ENCODE measurements around the gene PDZD2.

PDZD2 gene

DNA sequence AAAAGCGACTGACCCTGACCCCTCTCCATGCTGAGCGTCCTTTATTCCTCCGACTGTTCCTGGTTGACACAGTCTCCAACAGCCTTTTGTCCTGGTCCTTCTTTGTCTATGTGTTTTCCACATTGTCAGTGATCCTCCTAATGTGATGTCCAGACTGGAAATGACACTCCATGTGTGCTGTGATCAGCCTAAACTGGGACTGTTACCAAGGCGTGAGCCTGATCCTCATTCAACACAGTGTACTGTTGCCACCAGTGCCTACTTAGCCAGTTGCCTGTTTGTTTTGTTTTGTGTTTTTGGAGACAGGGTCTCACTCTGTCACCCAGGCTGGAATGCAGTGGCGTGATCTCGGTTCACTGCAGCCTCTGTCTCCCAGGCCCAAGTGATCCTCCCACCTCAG lies 343.1 kb downstream of the PDZD2 start:
- Histone ChIP-seq H3K4me1 (ENCODE audit: insufficient read depth, low read length) (no peaks in the 10 kb centered on the region), H2AFZ (ENCODE audit: low read depth, low read length) (no peak overlapping the region), H3K27ac (ENCODE audit: low read length) (no peak overlapping the region), H3K9ac (ENCODE audit: low read depth, low read length) (no peak overlapping the region), H3K36me3 (ENCODE audit: insufficient read depth, low read length) (no peaks in the 10 kb centered on the region), H3K79me2 (ENCODE audit: insufficient read depth, low read length) (no peaks in the 10 kb centered on the region), H3K9me3 (ENCODE audit: insufficient read depth, low read length, severe bottlenecking) (no peaks in the 10 kb centered on the region), H3K4me2 (ENCODE audit: insufficient read depth, low read length) (no peak overlapping the region), H4K20me1 (ENCODE audit: insufficient read depth, low read length) (no peaks in the 10 kb centered on the region), H3K27me3 (ENCODE audit: insufficient read depth, low read length, poor library complexity) (no peaks in the 10 kb centered on the region), H3K4me3 (ENCODE audit: low read depth in 1 of 2, low read length in 2 of 2) (no peak overlapping the region)
- TF ChIP-seq, protein P1, sequence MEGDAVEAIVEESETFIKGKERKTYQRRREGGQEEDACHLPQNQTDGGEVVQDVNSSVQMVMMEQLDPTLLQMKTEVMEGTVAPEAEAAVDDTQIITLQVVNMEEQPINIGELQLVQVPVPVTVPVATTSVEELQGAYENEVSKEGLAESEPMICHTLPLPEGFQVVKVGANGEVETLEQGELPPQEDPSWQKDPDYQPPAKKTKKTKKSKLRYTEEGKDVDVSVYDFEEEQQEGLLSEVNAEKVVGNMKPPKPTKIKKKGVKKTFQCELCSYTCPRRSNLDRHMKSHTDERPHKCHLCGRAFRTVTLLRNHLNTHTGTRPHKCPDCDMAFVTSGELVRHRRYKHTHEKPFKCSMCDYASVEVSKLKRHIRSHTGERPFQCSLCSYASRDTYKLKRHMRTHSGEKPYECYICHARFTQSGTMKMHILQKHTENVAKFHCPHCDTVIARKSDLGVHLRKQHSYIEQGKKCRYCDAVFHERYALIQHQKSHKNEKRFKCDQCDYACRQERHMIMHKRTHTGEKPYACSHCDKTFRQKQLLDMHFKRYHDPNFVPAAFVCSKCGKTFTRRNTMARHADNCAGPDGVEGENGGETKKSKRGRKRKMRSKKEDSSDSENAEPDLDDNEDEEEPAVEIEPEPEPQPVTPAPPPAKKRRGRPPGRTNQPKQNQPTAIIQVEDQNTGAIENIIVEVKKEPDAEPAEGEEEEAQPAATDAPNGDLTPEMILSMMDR (IDR thresholded peaks at IDR 0.05; ENCODE audit: borderline replicate concordance, extremely low read depth, low read length, poor library complexity, severe bottlenecking) = no peak
- DNase-seq (no peak), ATAC-seq (ENCODE audit: insufficient read depth, low read depth) (no peak)

DNA sequence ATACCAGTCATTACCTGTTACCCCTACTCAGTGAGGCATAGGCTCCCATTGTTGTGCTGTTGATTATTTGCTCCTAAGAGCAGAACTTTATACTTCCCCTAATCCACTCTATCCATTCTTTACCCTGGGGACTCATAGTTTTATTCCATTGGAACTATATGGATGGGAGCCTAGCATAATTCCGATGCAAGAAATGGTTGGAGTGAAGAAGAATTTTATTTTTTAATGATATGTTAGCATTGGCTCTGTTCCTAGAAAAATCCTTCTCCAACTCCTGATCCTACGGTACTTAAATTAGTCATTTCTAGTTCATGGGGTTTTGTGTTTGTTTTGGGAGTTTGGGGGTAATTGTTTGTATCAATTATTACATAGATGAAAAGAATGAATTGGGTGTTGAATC lies 343.7 kb downstream of the PDZD2 start:
- Histone ChIP-seq H3K27me3 (ENCODE audit: insufficient read depth, low read length, poor library complexity) (no peaks in the 10 kb centered on the region), H3K9ac (ENCODE audit: low read depth, low read length) (no peak overlapping the region), H2AFZ (ENCODE audit: low read depth, low read length) (no peak overlapping the region), H3K4me2 (ENCODE audit: insufficient read depth, low read length) (no peak overlapping the region), H3K4me3 (ENCODE audit: low read depth in 1 of 2, low read length in 2 of 2) (no peak overlapping the region), H3K4me1 (ENCODE audit: insufficient read depth, low read length) (no peaks in the 10 kb centered on the region), H3K79me2 (ENCODE audit: insufficient read depth, low read length) (no peaks in the 10 kb centered on the region), H4K20me1 (ENCODE audit: insufficient read depth, low read length) (no peaks in the 10 kb centered on the region), H3K9me3 (ENCODE audit: insufficient read depth, low read length, severe bottlenecking) (no peaks in the 10 kb centered on the region), H3K27ac (ENCODE audit: low read length) (no peak overlapping the region), H3K36me3 (ENCODE audit: insufficient read depth, low read length) (no peaks in the 10 kb centered on the region)
- TF ChIP-seq, protein P1 (IDR thresholded peaks at IDR 0.05; ENCODE audit: borderline replicate concordance, extremely low read depth, low read length, poor library complexity, severe bottlenecking) = no peak
- no peak for TF ChIP-seq EZH2 (IDR thresholded peaks at IDR 0.05; ENCODE audit: borderline replicate concordance, low read depth, low read length, severe bottlenecking)
- no peak for DNase-seq
- no peak for ATAC-seq (ENCODE audit: insufficient read depth, low read depth)

DNA sequence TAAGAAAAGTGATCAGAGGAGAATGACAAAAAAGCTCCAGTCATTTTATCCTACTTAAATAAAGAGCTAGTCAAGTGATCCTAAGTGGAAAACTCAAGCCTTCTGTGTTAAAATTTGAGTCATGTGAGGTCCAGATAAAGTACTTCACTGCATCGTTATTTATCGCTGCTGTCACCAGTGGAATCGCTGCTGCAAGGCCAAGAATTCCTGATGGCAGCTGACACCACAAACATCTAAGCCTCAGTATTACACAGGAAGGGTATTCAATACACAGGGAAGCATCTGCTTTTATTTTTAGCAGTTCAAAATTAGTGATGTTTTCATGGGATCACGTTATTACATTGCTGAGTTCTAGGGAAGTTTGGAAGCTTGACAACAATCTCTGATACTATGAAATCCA lies 344.9 kb downstream of the PDZD2 start:
- Histone ChIP-seq H4K20me1 (ENCODE audit: insufficient read depth, low read length) (no peaks in the 10 kb centered on the region), H3K36me3 (ENCODE audit: insufficient read depth, low read length) (no peaks in the 10 kb centered on the region), H3K4me3 (ENCODE audit: low read depth in 1 of 2, low read length in 2 of 2) (no peak overlapping the region), H3K9me3 (ENCODE audit: insufficient read depth, low read length, severe bottlenecking) (no peaks in the 10 kb centered on the region), H3K27me3 (ENCODE audit: insufficient read depth, low read length, poor library complexity) (no peaks in the 10 kb centered on the region), H3K79me2 (ENCODE audit: insufficient read depth, low read length) (no peaks in the 10 kb centered on the region), H3K27ac (ENCODE audit: low read length) (no peak overlapping the region), H3K4me1 (ENCODE audit: insufficient read depth, low read length) (no peaks in the 10 kb centered on the region), H3K9ac (ENCODE audit: low read depth, low read length) (no peak overlapping the region), H2AFZ (ENCODE audit: low read depth, low read length) (no peak overlapping the region), H3K4me2 (ENCODE audit: insufficient read depth, low read length) (no peak overlapping the region)
- TF ChIP-seq, protein P1 (IDR thresholded peaks at IDR 0.05; ENCODE audit: borderline replicate concordance, extremely low read depth, low read length, poor library complexity, severe bottlenecking) = no peak
- no peak for TF ChIP-seq EZH2 (IDR thresholded peaks at IDR 0.05; ENCODE audit: borderline replicate concordance, low read depth, low read length, severe bottlenecking)
- DNase-seq (no peak), ATAC-seq (ENCODE audit: insufficient read depth, low read depth) (no peak)

DNA sequence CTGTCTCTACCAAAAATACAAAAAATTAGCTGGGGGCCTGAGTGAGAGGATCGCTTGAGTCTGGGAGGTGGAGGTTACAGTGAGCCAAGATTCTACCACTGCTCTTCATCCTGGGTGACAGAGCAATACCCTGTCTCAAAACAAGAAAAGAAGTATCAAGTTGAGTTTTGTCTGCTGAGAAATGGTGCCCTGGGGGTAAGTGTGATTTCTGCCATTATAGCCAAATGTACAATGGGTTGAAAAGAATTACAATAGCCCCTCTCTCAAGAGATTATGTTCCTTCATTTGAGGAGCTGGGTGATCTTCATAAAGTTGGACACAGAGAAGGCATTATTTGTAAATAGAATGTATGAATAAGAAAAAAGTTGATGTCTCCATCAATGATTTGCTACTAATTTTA lies 345.8 kb downstream of the PDZD2 start:
- Histone ChIP-seq H2AFZ (ENCODE audit: low read depth, low read length) (no peak overlapping the region), H3K27ac (ENCODE audit: low read length) (no peak overlapping the region), H3K9me3 (ENCODE audit: insufficient read depth, low read length, severe bottlenecking) (no peaks in the 10 kb centered on the region), H3K4me1 (ENCODE audit: insufficient read depth, low read length) (no peaks in the 10 kb centered on the region), H3K79me2 (ENCODE audit: insufficient read depth, low read length) (no peaks in the 10 kb centered on the region), H3K4me3 (ENCODE audit: low read depth in 1 of 2, low read length in 2 of 2) (no peak overlapping the region), H3K36me3 (ENCODE audit: insufficient read depth, low read length) (no peaks in the 10 kb centered on the region), H3K4me2 (ENCODE audit: insufficient read depth, low read length) (no peak overlapping the region), H4K20me1 (ENCODE audit: insufficient read depth, low read length) (no peaks in the 10 kb centered on the region), H3K27me3 (ENCODE audit: insufficient read depth, low read length, poor library complexity) (no peaks in the 10 kb centered on the region), H3K9ac (ENCODE audit: low read depth, low read length) (no peak overlapping the region)
- no peak for TF ChIP-seq EZH2 (IDR thresholded peaks at IDR 0.05; ENCODE audit: borderline replicate concordance, low read depth, low read length, severe bottlenecking)
- TF ChIP-seq, protein P1 (IDR thresholded peaks at IDR 0.05; ENCODE audit: borderline replicate concordance, extremely low read depth, low read length, poor library complexity, severe bottlenecking) = no peak
- ATAC-seq (ENCODE audit: insufficient read depth, low read depth) (no peak), DNase-seq (no peak)
